Measurements from ENCODE around the gene EGFR. TPM values are rescaled to one million over a fixed set of nuclear protein-coding genes. Genes with fewer than 3 reads are reported as not detected.
A peak's percentile ranks its signal among the peaks of the same experiment; 100 is the strongest.

The EGFR gene
- total and polyA plus RNA-seq, 7 donors: 3.6 to 61.5 (median 35.6) TPM

DNA sequence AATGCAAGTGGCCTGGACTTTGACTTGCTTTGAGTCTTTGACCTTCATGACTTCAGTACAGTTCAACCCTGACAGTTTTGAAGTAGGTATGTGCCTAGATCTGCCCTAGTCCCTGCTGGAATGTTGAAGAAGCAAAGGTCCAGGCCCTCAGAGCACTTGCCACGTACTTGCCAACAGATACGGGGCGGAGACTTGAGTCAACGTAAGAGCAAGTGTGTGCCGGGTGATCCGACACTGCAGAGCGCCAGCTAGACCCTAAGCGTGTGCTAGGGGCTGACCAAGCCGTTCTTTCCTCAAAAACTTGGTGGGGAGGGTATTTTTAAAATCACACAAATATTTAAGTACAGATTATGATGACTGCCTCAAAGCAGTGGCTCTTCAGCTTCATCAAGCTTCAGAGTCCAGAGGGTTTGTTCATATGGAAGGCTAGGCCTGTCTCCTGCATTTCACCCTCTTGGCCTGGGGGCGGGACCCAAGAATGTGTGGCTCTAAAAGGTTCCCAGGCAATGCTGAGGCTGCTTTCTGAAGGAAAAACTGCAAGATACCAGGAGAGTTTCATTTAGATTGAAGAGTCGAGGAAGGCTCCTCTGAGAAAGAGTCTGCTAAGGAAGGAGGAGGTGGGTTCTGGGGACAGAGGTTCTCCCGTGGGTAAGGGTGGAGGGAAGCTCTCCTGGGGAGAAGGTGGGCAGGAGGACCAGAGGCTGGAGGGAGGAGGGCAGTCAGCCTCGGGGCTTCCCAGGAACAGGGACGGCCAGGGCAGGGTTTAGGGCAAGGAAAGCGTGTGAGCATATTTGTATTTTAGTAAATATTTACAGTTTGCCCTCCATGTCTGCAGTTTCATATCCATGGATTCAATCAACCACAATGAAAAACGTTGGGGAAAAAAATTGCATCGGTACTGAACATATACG is 160.3 kb downstream of the EGFR start:
- Histone ChIP-seq H3K4me1 (peaks cover 0 to 34% (median 24%) of the 10 kb centered on the region in 4 donors), H3K27me3 (no peaks in the 10 kb centered on the region), H3K36me3 (peaks cover 8 to 51% (median 27%) of the 10 kb centered on the region in 4 donors), H3K27ac (peak overlapping the region in 1 of 4 donors; percentile 17), H3K9me3 (no peaks in the 10 kb centered on the region), H3K4me3 (no peak overlapping the region)
- intact Hi-C loops (cut with DNase I): no loop called here
- DNase-seq: no peak
- WGBS, 2 donors: 62 to 75% methylated on average over 18 of the region's 18 CpGs
- TF ChIP-seq POLR2AphosphoS5 (IDR thresholded peaks at IDR 0.05): no peak
- TF ChIP-seq, protein P1, sequence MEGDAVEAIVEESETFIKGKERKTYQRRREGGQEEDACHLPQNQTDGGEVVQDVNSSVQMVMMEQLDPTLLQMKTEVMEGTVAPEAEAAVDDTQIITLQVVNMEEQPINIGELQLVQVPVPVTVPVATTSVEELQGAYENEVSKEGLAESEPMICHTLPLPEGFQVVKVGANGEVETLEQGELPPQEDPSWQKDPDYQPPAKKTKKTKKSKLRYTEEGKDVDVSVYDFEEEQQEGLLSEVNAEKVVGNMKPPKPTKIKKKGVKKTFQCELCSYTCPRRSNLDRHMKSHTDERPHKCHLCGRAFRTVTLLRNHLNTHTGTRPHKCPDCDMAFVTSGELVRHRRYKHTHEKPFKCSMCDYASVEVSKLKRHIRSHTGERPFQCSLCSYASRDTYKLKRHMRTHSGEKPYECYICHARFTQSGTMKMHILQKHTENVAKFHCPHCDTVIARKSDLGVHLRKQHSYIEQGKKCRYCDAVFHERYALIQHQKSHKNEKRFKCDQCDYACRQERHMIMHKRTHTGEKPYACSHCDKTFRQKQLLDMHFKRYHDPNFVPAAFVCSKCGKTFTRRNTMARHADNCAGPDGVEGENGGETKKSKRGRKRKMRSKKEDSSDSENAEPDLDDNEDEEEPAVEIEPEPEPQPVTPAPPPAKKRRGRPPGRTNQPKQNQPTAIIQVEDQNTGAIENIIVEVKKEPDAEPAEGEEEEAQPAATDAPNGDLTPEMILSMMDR (IDR thresholded peaks at IDR 0.05): no peak
- TF ChIP-seq EP300 (IDR thresholded peaks at IDR 0.05): no peak
- no peak for TF ChIP-seq POLR2A (IDR thresholded peaks at IDR 0.05)

DNA sequence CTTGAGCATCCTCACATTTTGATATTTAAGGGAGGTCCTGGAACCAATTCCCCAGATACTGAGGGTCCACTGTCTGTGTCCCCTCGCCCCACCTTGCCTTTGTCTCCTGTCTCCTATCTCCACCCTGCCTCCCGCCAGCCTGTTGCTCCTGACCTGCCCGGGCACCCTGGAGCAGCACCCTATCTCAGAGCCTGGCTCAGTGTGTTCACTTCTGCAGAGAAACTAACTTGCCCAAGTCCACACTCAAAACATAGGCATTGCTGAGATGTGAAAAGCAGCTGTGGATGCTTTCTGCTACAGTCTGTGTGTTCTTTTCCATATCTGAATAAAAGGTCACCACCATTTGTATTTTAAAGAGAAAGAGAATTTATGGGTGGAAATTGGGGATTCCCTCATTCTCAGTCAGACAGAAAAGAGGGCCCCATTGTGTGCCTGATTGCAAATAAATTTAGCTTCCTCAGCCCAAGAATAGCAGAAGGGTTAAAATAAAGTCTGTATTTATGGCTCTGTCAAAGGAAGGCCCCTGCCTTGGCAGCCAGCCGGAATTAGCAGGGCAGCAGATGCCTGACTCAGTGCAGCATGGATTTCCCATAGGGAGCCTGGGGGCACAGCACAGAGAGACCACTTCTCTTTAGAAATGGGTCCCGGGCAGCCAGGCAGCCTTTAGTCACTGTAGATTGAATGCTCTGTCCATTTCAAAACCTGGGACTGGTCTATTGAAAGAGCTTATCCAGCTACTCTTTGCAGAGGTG is 161.3 kb downstream of the EGFR start:
- no peak overlapping the region for H3K27ac ChIP-seq
- H3K4me1 ChIP-seq: peaks cover 0 to 38% (median 24%) of the 10 kb centered on the region in 4 donors
- peaks cover 0 to 42% (median 18%) of the 10 kb centered on the region in 4 donors for H3K36me3 ChIP-seq
- DNase-seq: no peak
- H3K9me3 ChIP-seq: no peaks in the 10 kb centered on the region
- TF ChIP-seq EP300 (IDR thresholded peaks at IDR 0.05) (no peak), POLR2AphosphoS5 (IDR thresholded peaks at IDR 0.05) (no peak), POLR2A (IDR thresholded peaks at IDR 0.05) (no peak)
- TF ChIP-seq, protein P1 (IDR thresholded peaks at IDR 0.05): no peak
- WGBS, 2 donors: 73 to 76% methylated on average over 5 of the region's 5 CpGs
- no peak overlapping the region for H3K4me3 ChIP-seq
- H3K27me3 ChIP-seq: no peaks in the 10 kb centered on the region
- intact Hi-C loops (cut with DNase I): no loop called here

DNA sequence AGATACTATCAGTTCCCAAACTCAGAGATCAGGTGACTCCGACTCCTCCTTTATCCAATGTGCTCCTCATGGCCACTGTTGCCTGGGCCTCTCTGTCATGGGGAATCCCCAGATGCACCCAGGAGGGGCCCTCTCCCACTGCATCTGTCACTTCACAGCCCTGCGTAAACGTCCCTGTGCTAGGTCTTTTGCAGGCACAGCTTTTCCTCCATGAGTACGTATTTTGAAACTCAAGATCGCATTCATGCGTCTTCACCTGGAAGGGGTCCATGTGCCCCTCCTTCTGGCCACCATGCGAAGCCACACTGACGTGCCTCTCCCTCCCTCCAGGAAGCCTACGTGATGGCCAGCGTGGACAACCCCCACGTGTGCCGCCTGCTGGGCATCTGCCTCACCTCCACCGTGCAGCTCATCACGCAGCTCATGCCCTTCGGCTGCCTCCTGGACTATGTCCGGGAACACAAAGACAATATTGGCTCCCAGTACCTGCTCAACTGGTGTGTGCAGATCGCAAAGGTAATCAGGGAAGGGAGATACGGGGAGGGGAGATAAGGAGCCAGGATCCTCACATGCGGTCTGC is 162.2 kb downstream of the EGFR start:
- 34 to 76% methylated on average over 19 of the region's 19 CpGs for WGBS, 2 donors
- no peak overlapping the region for H3K27ac ChIP-seq
- no peaks in the 10 kb centered on the region for H3K9me3 ChIP-seq
- peaks cover 0 to 38% (median 24%) of the 10 kb centered on the region in 4 donors for H3K4me1 ChIP-seq
- peaks cover 0 to 32% (median 15%) of the 10 kb centered on the region in 4 donors for H3K36me3 ChIP-seq
- intact Hi-C loops (cut with DNase I): no loop called here
- H3K27me3 ChIP-seq: no peaks in the 10 kb centered on the region
- DNase-seq: no peak
- no peak overlapping the region for H3K4me3 ChIP-seq
- TF ChIP-seq POLR2A (IDR thresholded peaks at IDR 0.05) (no peak), POLR2AphosphoS5 (IDR thresholded peaks at IDR 0.05) (no peak)
- TF ChIP-seq, protein P1 (IDR thresholded peaks at IDR 0.05): no peak

DNA sequence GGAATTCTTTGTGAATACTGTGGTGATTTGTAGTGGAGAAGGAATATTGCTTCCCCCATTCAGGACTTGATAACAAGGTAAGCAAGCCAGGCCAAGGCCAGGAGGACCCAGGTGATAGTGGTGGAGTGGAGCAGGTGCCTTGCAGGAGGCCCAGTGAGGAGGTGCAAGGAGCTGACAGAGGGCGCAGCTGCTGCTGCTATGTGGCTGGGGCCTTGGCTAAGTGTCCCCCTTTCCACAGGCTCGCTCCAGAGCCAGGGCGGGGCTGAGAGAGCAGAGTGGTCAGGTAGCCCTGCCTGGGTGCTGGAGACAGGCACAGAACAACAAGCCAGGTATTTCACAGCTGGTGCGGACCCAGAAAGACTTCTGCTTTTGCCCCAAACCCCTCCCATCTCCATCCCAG is 162.9 kb downstream of the EGFR start:
- Histone ChIP-seq H3K4me3 (no peak overlapping the region), H3K27me3 (no peaks in the 10 kb centered on the region), H3K27ac (no peak overlapping the region), H3K36me3 (peaks cover 0 to 36% (median 15%) of the 10 kb centered on the region in 4 donors), H3K9me3 (no peaks in the 10 kb centered on the region), H3K4me1 (peaks cover 0 to 38% (median 24%) of the 10 kb centered on the region in 4 donors)
- no peak for DNase-seq
- TF ChIP-seq POLR2AphosphoS5 (IDR thresholded peaks at IDR 0.05) (no peak), EP300 (IDR thresholded peaks at IDR 0.05) (no peak), POLR2A (IDR thresholded peaks at IDR 0.05) (no peak)
- TF ChIP-seq, protein P1 (IDR thresholded peaks at IDR 0.05): no peak
- 57 to 87% methylated on average over 4 of the region's 4 CpGs for WGBS, 2 donors
- intact Hi-C loops (cut with DNase I): no loop called here

All from sigmoid colon (tissue), 7 donors.